Motor neuron (in vitro differentiated cells): ENCODE results near the gene TATDN2. TPM values are rescaled to one million over a fixed set of nuclear protein-coding genes. Genes with fewer than 3 reads are reported as not detected.

ENCODE experiments used
- ATAC-seq, 8 experiments: fragments of 200-7000 bp; cut with Tn5 transposase; replicated peaks in 6 of 8; 2 replicates each; pipeline ENCODE4 v1.8.0; 2021; ENCODE audit warnings: mild to moderate bottlenecking in 8 of 8, moderate library complexity in 8 of 8
- H3K27ac ChIP-seq, 2 donors: fragments of 250-450 bp; sonication (Bioruptor Pico); 2 replicates each; pipeline ENCODE4 v1.9.0; 2021; ENCODE audit warnings: antibody characterized with exemption in 2 of 2, mild to moderate bottlenecking in 2 of 2, moderate library complexity in 1 of 2
- H3K4me1 ChIP-seq, 2 donors: fragments of 250-450 bp; sonication (Bioruptor Pico); replicated peaks in 1 of 2; 2 replicates each; pipeline ENCODE4 v1.6.1; 2021; ENCODE audit warnings: antibody characterized with exemption in 2 of 2, mild to moderate bottlenecking in 2 of 2, moderate library complexity in 1 of 2
- H3K4me3 ChIP-seq, 5 donors: fragments of 250-450 bp; sonication (Bioruptor Pico); 2 replicates each; pipeline ENCODE4 v1.9.0; 2021; ENCODE audit warnings: antibody characterized with exemption in 5 of 5, mild to moderate bottlenecking in 5 of 5, moderate library complexity in 4 of 5
- WGBS, 10 experiments: fragments of 450-650 bp; shearing (Covaris generic); methylation state at CpG; one replicate each; pipeline ENCODE4 v1.0.0; 2022; 5-methylcytosine and 5-hydroxymethylcytosine counted together
- in situ Hi-C, 9 experiments: fragments of 400-800 bp; cut with MboI; loops; one replicate each; pipeline ENCODE4 v1.15.0; 2021; ENCODE audit warnings: low sequenced_read_pairs in 9 of 9, low pct_unique_long_range_greater_than_20kb in 2 of 9; ENCODE audit not compliant: unreplicated experiment in 9 of 9
- total RNA-seq, 8 experiments: library from RNA; unstranded; fragments of 300-600 nt; gene quantifications; 2 replicates each; pipeline versions ENCODE4 v1.2.3 to v1.2.4, GENCODE V29; 2022

Gene TATDN2
- total RNA-seq, 8 experiments from 2014 or later = 14.9 to 37.0 (median 21.9) TPM

DNA sequence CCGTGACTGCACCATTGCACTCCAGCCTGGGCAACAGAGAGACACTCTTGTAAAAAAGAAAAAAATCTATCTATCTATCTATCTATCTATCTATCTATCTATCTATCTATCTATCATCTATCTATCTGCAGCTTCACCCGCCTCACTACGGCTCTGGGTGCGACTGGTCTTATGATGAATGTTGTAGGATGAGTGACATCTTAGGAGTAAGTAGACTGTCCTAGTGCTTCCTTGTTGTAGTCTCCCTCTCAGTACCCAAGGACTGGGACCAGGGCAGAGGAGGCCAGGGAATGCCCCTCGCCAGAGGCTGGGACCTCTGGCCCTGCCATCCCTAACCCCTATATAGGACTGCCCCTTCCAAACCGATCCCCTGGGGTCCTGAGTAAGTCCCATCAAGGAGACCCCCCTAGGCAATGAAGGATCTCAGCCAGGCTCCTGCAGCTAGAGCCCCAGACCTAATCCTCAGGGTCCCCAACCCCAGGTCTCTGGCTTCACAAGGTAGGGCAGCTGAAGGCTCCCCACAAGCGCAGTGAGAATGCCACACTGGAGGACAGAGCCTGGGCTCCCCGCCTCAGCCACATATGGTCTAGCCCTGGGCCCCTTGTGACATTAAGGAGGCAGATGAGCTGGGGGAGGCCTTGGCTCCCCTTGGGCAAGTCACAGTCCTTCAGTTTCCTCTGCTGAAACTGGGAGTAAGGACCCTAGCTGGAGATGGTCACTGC is 73.5 kb downstream of the TATDN2 start:
- in situ Hi-C loops = no loop called here
- H3K4me3 ChIP-seq = no peak overlapping the region
- WGBS, 10 experiments = 80 to 100% (median 96%) methylated on average over 1 to 3 of the region's 8 CpGs; no CpG with 5 or more reads in 4 of the 10 experiments
- peaks cover 4 to 5% of the 10 kb centered on the region in 2 donors for H3K4me1 ChIP-seq
- no peak overlapping the region for H3K27ac ChIP-seq
- no peak for ATAC-seq

DNA sequence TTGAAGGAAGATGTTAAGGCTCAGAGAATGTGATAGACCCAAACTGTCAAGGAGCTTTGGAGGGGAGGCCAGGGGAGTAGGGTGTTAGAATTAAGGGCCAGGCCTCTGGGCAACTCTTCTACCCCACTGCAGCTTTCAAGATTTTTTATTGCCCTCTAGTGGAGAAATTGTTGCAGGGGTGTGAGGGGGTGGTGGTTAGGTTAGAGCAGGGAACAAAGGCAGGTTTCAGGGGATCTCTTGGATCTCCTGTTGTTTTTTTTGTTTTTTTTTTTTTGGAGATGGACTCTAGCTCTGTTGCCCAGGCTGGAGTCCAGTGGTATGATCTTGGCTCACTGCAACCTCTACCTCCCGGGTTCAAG is 74.1 kb downstream of the TATDN2 start:
- no peak for ATAC-seq
- in situ Hi-C loops = no loop called here
- peaks cover 4 to 5% of the 10 kb centered on the region in 2 donors for H3K4me1 ChIP-seq
- H3K4me3 ChIP-seq = no peak overlapping the region
- WGBS, 10 experiments = 80 to 83% methylated on average over 1 of the region's 1 CpG; no CpG with 5 or more reads in 8 of the 10 experiments
- no peak overlapping the region for H3K27ac ChIP-seq

DNA sequence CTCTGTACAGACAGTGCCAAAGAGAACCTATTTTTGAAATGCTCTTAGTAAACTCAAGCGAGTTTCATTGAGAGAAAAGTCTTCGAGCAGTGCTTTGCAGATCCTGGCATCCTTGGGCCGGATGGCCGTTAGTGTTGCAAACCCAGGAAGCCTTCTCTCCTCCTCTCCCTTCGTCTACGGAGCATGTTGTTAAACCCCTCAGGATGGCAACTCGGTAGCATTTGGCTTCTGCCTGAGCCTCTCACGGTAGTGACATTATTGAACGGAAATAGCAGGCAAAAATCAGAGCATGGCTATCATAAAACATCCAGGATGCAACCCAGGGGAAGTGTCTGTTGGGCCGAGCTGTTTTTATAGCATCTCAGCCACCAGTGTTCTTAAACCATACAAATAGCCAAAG is 79.3 kb downstream of the TATDN2 start:
- in situ Hi-C loops = loop anchor here in 4 of 9 experiments (25.0 kb wide), 1 partner anchor 410 kb away; no protein-coding TSS in a partner anchor
- WGBS, 10 experiments = 32 to 93% (median 60%) methylated on average over 3 to 10 of the region's 10 CpGs
- no peak overlapping the region for H3K4me3 ChIP-seq

DNA sequence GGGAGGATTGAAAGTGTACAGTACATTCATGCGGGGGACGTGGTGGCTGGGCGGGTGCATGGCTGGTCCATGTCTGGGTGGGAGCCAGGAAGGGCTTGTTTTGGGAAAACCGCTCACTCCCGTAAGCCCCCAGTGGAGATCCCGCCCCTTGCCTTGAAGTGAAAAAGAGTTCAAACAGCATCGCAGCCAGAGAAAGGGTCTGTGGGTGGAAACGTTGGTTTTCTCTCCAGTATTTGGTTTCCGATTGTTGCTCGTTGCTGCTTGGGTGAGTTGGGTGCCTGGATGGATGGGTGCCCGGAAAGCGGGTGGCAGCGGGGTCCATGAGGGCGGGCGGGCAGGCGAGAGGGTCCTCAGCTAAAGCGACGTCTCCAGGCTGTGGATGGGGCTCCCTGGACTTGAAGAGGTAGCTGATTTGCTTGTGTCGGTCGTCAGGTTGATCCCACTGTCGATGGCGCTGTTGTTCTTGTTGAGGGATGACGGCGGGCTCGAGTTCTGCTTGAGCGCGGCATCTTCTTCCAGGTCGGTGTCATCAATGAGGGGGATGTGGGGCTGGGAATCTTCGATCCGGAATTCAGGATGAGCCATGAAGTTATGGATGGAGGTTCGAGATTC is 80.3 kb downstream of the TATDN2 start:
- Histone ChIP-seq H3K4me1 (no peaks in the 10 kb centered on the region), H3K27ac (no peak overlapping the region), H3K4me3 (no peak overlapping the region)
- no peak for ATAC-seq
- in situ Hi-C loops = loop anchor here in 4 of 9 experiments (25.0 kb wide), 1 partner anchor 409 kb away; no protein-coding TSS in a partner anchor
- WGBS, 10 experiments = 0 to 53% (median 17%) methylated on average over 1 to 6 of the region's 31 CpGs; no CpG with 5 or more reads in 4 of the 10 experiments

More for the DNA sequence above, 79.3 kb downstream of the TATDN2 start:
- Histone ChIP-seq H3K27ac (no peak overlapping the region), H3K4me1 (no peaks in the 10 kb centered on the region)
- ATAC-seq = no peak

DNA sequence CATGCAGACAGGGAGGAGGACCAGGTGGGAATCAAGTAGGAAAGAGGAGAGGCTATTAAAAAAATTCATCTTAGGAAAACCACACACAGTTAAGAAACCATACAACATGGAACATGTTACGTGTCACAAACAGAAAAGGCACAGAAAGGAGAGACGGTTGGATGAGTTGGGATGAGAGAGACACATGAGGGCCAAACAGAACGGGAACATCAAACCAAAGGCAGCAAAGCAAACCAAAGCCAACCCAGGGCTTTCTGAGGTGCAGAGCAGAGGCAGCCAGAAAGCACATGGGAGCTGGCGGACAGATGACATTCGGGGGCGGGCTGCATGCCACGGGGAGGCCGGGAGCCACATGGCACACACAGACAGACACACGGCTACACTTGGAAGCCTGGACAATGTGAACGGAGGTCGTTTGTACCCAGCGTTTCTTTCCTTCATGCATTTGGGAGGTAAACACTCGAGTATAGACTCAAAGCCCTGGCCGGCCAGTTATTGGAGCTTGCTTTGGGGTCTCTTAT is 81.3 kb downstream of the TATDN2 start:
- ATAC-seq = no peak
- WGBS, 10 experiments = 0 to 75% (median 67%) methylated on average over 2 to 9 of the region's 14 CpGs; no CpG with 5 or more reads in 1 of the 10 experiments
- H3K27ac ChIP-seq = no peak overlapping the region
- in situ Hi-C loops = loop anchor here in 4 of 9 experiments (25.0 kb wide), 1 partner anchor 408 kb away; no protein-coding TSS in a partner anchor
- H3K4me1 ChIP-seq = no peaks in the 10 kb centered on the region
- H3K4me3 ChIP-seq = no peak overlapping the region

DNA sequence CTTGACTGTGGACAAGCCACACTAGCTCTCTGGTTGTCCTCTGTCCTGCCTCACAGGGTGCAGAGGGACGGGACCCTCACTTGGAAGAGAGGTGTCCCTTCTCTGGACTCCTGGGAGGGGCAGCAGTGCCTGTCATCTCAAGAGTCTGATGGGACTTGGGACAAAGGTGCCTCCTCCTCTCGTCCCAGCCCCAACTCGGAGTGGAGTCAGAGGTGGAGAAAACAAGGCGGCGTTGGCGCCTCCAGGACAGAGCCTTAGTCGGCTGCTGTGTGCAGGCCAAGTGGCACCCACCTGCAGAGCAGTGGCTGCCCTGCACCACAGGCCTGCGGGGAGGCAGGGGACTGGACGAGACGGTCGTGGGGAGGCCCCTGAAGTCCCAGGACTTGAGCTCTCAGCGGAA is 82.1 kb downstream of the TATDN2 start:
- Histone ChIP-seq H3K4me3 (no peak overlapping the region), H3K27ac (no peak overlapping the region), H3K4me1 (no peaks in the 10 kb centered on the region)
- WGBS, 10 experiments = 20 to 74% (median 41%) methylated on average over 1 to 8 of the region's 12 CpGs; no CpG with 5 or more reads in 5 of the 10 experiments
- no peak for ATAC-seq
- in situ Hi-C loops = loop anchor here in 4 of 9 experiments (25.0 kb wide), 1 partner anchor 407 kb away; no protein-coding TSS in a partner anchor

Other genes with a start within 250 kb of the TATDN2 start
- 10 to 100 TPM in 3 of 8 experiments, 1 to 10 TPM in 5; 1.1 to 28.1 (median 4.0) TPM for gene FANCD2, start 222.0 kb upstream of the TATDN2 start, total RNA-seq
- under 1 TPM in 1 of 8 experiments, not detected in 7; 0.66 TPM for gene FANCD2OS, start 140.2 kb upstream of the TATDN2 start, total RNA-seq
- gene BRK1, start 132.8 kb upstream of the TATDN2 start, total RNA-seq = 100 to 1,000 TPM in 7 of 8 experiments, 10 to 100 TPM in 1; 96.1 to 219 (median 180) TPM
- gene VHL, start 106.7 kb upstream of the TATDN2 start, total RNA-seq = 10 to 100 TPM; 28.8 to 71.6 (median 55.6) TPM
- gene IRAK2, start 83.5 kb upstream of the TATDN2 start, total RNA-seq = 1 to 10 TPM in 5 of 8 experiments, under 1 TPM in 3; 0.63 to 2.5 (median 1.7) TPM
- 1 to 10 TPM in 3 of 8 experiments, under 1 TPM in 5; 0.36 to 6.4 (median 0.91) TPM for gene GHRL, start 44.5 kb downstream of the TATDN2 start, total RNA-seq
- 100 to 1,000 TPM; 104 to 158 (median 130) TPM for gene SEC13, start 72.7 kb downstream of the TATDN2 start, total RNA-seq